Mesenchymal stem cell (in vitro differentiated cells and primary cell): Measurements from ENCODE around the gene PHPT1.
"Not testable (repeated sequence)": the region's sequence is repeated elsewhere in the genome, so short reads cannot be mapped to it uniquely, and the experiment has no call there.

Experiments used
- DNase-seq: peaks from one replicate; pipeline ENCODE4 v3.0.0-alpha.2; 2013
- H2AFZ ChIP-seq: one replicate; pipeline ENCODE4 v1.6.1; 2013; ENCODE audit warnings: low read depth, mild to moderate bottlenecking, control low read depth, inconsistent platforms, low read length, moderate library complexity
- H2AK5ac ChIP-seq: 2 replicates; pipeline ENCODE4 v1.6.1; 2013; ENCODE audit warnings: low read length, moderate library complexity, mild to moderate bottlenecking, inconsistent platforms; ENCODE audit not compliant: severe bottlenecking
- H2BK120ac ChIP-seq: one replicate; pipeline ENCODE4 v1.6.1; 2013; ENCODE audit warnings: low read depth, mild to moderate bottlenecking, inconsistent platforms, low read length, moderate library complexity
- H2BK12ac ChIP-seq, 2 experiments: one replicate each; pipeline ENCODE4 v1.6.1; 2013; ENCODE audit warnings: inconsistent platforms in 2 of 2, low read length in 2 of 2, mild to moderate bottlenecking in 2 of 2, moderate library complexity in 2 of 2, control low read depth in 1 of 2
- H2BK15ac ChIP-seq: one replicate; pipeline ENCODE4 v1.6.1; 2013; ENCODE audit warnings: mild to moderate bottlenecking, low read depth, inconsistent platforms; ENCODE audit not compliant: poor library complexity, severe bottlenecking
- H2BK5ac ChIP-seq: 2 replicates; pipeline ENCODE4 v1.6.1; 2013; ENCODE audit warnings: low read depth, mild to moderate bottlenecking, low read length, control low read depth, inconsistent platforms; ENCODE audit not compliant: poor library complexity, severe bottlenecking
- H3K14ac ChIP-seq, 2 experiments: one replicate each; pipeline ENCODE4 v1.6.1; 2013; ENCODE audit warnings: inconsistent platforms in 2 of 2, low read length in 2 of 2, control low read depth in 1 of 2, mild to moderate bottlenecking in 1 of 2, moderate library complexity in 1 of 2
- H3K18ac ChIP-seq, 2 experiments: one replicate each; pipeline ENCODE4 v1.6.1; 2013; ENCODE audit warnings: inconsistent platforms in 2 of 2, low read length in 2 of 2, control low read depth in 1 of 2, low read depth in 1 of 2, mild to moderate bottlenecking in 1 of 2
- H3K23ac ChIP-seq, 2 experiments: one replicate each; pipeline ENCODE4 v1.6.1; 2013; ENCODE audit warnings: inconsistent platforms in 2 of 2, low read length in 2 of 2, mild to moderate bottlenecking in 2 of 2, moderate library complexity in 2 of 2, control low read depth in 1 of 2
- H3K27ac ChIP-seq: 2 replicates; pipeline ENCODE4 v1.5.1; 2013; ENCODE audit warnings: mild to moderate bottlenecking, moderate library complexity, low read length, control low read depth, inconsistent platforms; ENCODE audit not compliant: poor library complexity, severe bottlenecking
- H3K27me3 ChIP-seq, 2 experiments: 2 replicates each; pipeline versions ENCODE4 v1.6.1 to v1.7.0; 2013; ENCODE audit warnings: low read length in 2 of 2, mild to moderate bottlenecking in 2 of 2, moderate library complexity in 2 of 2, control low read depth in 1 of 2, inconsistent platforms in 1 of 2; ENCODE audit not compliant: control insufficient read depth in 1 of 2, insufficient read depth in 1 of 2
- H3K36me3 ChIP-seq, 2 experiments: 2 replicates each; pipeline versions ENCODE4 v1.6.1 to v1.7.0; 2013; ENCODE audit warnings: low read length in 2 of 2, control low read depth in 1 of 2, inconsistent platforms in 1 of 2, low read depth in 1 of 2, mild to moderate bottlenecking in 1 of 2; ENCODE audit not compliant: insufficient read depth in 2 of 2, control insufficient read depth in 1 of 2
- H3K4ac ChIP-seq, 2 experiments: one replicate each; pipeline ENCODE4 v1.6.1; 2013; ENCODE audit warnings: inconsistent platforms in 2 of 2, low read length in 2 of 2, mild to moderate bottlenecking in 2 of 2, moderate library complexity in 2 of 2, control low read depth in 1 of 2, low read depth in 1 of 2
- H3K4me1 ChIP-seq: 2 replicates; pipeline ENCODE4 v1.6.1; 2013; ENCODE audit warnings: low read depth, low read length, control low read depth; ENCODE audit not compliant: control insufficient read depth, insufficient read depth
- H3K4me2 ChIP-seq: 2 replicates; pipeline ENCODE4 v1.6.1; 2013; ENCODE audit warnings: low read length, mild to moderate bottlenecking, inconsistent platforms; ENCODE audit not compliant: poor library complexity, severe bottlenecking
- H3K4me3 ChIP-seq, 2 experiments: 2 replicates each; pipeline versions ENCODE4 v1.5.1 to v1.7.0; 2013; ENCODE audit warnings: low read length in 2 of 2, mild to moderate bottlenecking in 2 of 2, control low read depth in 1 of 2, low read depth in 1 of 2; ENCODE audit not compliant: insufficient read depth in 1 of 2
- H3K79me1 ChIP-seq: replicated peaks from 2 replicates; pipeline ENCODE4 v1.6.1; 2013; ENCODE audit warnings: mild to moderate bottlenecking, control low read depth, low read length, inconsistent platforms; ENCODE audit not compliant: poor library complexity, severe bottlenecking
- H3K9ac ChIP-seq: 2 replicates; pipeline ENCODE4 v1.7.0; 2013; ENCODE audit warnings: mild to moderate bottlenecking, low read length, moderate library complexity
- H3K9me3 ChIP-seq: 2 replicates; pipeline ENCODE4 v1.7.0; 2013; ENCODE audit warnings: mild to moderate bottlenecking, low read length; ENCODE audit not compliant: control insufficient read depth
- H4K8ac ChIP-seq: one replicate; pipeline ENCODE4 v1.6.1; 2013; ENCODE audit warnings: inconsistent platforms, mild to moderate bottlenecking, low read length, moderate library complexity
- H4K91ac ChIP-seq: one replicate; pipeline ENCODE4 v1.6.1; 2013; ENCODE audit warnings: mild to moderate bottlenecking, low read length, inconsistent platforms
- WGBS: methylation state at CpG from one replicate; pipeline ENCODE4 v1.1.7; 2013; ENCODE audit warnings: mixed read lengths; 5-methylcytosine and 5-hydroxymethylcytosine counted together

PHPT1 gene

DNA sequence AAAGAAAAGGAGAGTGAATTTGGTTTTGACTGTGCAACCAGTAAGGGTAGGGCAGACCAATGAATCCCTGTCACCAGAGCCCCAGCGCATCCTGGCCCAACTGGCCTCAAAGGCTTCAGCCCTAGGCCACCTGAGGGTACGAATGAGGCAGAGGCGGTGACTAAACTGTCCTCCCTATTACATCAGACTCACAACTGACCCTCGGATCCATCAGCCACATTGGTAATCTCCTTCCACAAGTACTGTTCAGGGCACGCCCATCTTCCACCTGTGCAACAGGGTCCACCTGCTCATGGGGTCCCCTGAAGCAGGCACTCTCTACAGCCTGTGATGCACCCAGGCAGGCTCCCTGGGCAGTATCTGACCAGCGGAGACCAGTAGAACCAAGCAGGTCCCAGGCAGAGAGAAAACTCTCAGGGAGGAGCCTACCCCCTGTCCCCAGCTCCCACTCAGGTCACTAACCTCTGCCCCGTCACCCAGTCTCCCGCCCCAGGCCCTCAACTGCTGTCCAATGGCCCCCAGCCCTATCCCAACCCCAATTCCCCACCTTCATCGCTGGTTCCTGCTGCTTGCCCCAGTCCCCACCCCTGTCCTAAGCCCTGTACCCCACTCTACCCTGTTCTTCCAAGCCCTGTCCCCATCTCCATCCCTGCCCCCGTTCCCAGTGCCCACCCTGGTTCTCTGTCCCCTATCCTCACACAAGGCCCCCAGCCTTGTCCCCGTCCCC lies 16.0 kb downstream of the PHPT1 start:
- no peak overlapping the region for H2BK5ac ChIP-seq
- peak overlapping the region; percentile 44 for H4K91ac ChIP-seq
- WGBS, result 67% methylated on average over 11 of the region's 11 CpGs
- no peak overlapping the region for H2BK15ac ChIP-seq
- peak overlapping the region; percentile 55 for H2AK5ac ChIP-seq
- H3K4ac ChIP-seq, result no peak overlapping the region
- H3K79me1 ChIP-seq, result peaks cover 25% of the 10 kb centered on the region
- H3K36me3 ChIP-seq, result peaks cover 46 to 48% of the 10 kb centered on the region in 2 experiments
- H3K4me3 ChIP-seq, result peak overlapping the region; percentile 80 to 98
- peak overlapping the region; percentile 83 for H3K4me2 ChIP-seq
- H3K14ac ChIP-seq, result no peak overlapping the region
- no peaks in the 10 kb centered on the region for H3K27me3 ChIP-seq
- no peak overlapping the region for H2BK120ac ChIP-seq
- peaks cover 10% of the 10 kb centered on the region for H3K4me1 ChIP-seq
- no peaks in the 10 kb centered on the region for H3K9me3 ChIP-seq
- H3K18ac ChIP-seq, result peak overlapping the region in 1 of 2 experiments; percentile 17
- peak overlapping the region; percentile 75 for H3K9ac ChIP-seq
- H2BK12ac ChIP-seq, result no peak overlapping the region
- no peak overlapping the region for H3K23ac ChIP-seq
- no peak overlapping the region for H4K8ac ChIP-seq
- no peak overlapping the region for H3K27ac ChIP-seq
- DNase-seq, result no peak
- H2AFZ ChIP-seq, result no peak overlapping the region

DNA sequence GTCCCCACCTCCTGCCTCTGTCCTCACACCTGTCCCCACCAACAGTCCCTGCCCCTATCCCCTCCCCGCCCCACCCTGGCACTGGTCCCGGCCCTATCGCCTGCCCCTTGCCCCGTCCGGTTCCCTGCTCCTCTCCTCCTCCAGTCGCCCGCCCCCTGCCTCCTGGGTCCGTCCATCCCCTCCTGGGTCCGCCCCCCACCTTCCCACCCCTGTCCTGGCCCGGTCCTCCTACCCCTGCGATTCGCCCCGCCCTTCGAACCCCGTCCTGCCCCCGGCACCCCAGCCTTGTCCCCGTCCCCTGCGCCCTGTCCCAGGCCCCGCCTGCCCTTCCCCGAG lies 16.5 kb downstream of the PHPT1 start:
- no peak for DNase-seq
- Histone ChIP-seq H2AK5ac (no peak overlapping the region), H3K14ac (peak overlapping the region in 1 of 2 experiments; percentile 89), H3K4me1 (peaks cover 10% of the 10 kb centered on the region), H2BK15ac (no peak overlapping the region), H2BK12ac (peak overlapping the region in 1 of 2 experiments; percentile 37), H3K18ac (peak overlapping the region; percentile 84 to 95), H2BK5ac (no peak overlapping the region), H4K8ac (peak overlapping the region; percentile 88), H3K27me3 (no peaks in the 10 kb centered on the region), H2AFZ (peak overlapping the region; percentile 62), H3K79me1 (peaks cover 25% of the 10 kb centered on the region), H4K91ac (peak overlapping the region; percentile 88), H2BK120ac (peak overlapping the region; percentile 54), H3K36me3 (peaks cover 41 to 43% of the 10 kb centered on the region in 2 experiments), H3K4me3 (peak overlapping the region; percentile 80 to 98), H3K4me2 (peak overlapping the region; percentile 83), H3K27ac (no peak overlapping the region), H3K9ac (peak overlapping the region; percentile 86), H3K23ac (peak overlapping the region in 1 of 2 experiments; percentile 81), H3K4ac (peak overlapping the region in 1 of 2 experiments; percentile 92), H3K9me3 (no peaks in the 10 kb centered on the region)
- WGBS, result 1% methylated on average over 20 of the region's 20 CpGs

GRCh38 chr9:136866898-136867421 lies 17.8 kb downstream of the PHPT1 start:
- H3K14ac ChIP-seq, H2BK12ac ChIP-seq, H3K27me3 ChIP-seq, H3K4ac ChIP-seq, H2BK5ac ChIP-seq, H2BK15ac ChIP-seq, H3K23ac ChIP-seq, H3K9me3 ChIP-seq, H2BK120ac ChIP-seq, H4K91ac ChIP-seq, H4K8ac ChIP-seq, DNase-seq, H2AK5ac ChIP-seq, H3K18ac ChIP-seq, H3K27ac ChIP-seq, H2AFZ ChIP-seq: not testable (repeated sequence)
- peak overlapping the region; percentile 86 for H3K9ac ChIP-seq
- peak overlapping the region; percentile 33 for H3K4me2 ChIP-seq
- peak overlapping the region; percentile 68 to 76 for H3K4me3 ChIP-seq
- WGBS, result 96% methylated on average over 23 of the region's 29 CpGs
- H3K79me1 ChIP-seq, result peaks cover 19% of the 10 kb centered on the region
- peaks cover 29 to 31% of the 10 kb centered on the region in 2 experiments for H3K36me3 ChIP-seq
- peaks cover 10% of the 10 kb centered on the region for H3K4me1 ChIP-seq

DNA sequence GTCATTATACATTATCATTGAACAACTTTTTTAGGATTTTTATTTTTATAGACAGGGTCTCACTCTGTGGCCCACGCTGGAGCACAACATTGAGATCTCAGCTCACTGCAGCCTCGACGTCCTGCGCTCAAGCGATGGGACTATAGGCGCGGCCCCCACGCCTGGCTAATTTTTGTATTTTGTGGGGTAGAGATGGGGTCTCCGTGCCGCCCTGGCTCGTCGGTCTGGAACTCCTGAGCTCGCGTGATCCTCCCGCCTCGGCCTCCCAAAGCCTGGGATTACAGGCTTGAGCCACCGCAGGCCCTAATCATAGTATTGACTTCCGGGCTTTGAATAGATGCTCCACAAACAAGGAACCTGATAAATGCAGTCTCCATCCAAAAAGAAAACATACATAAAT lies 18.3 kb downstream of the PHPT1 start:
- Histone ChIP-seq H3K9ac (no peak overlapping the region), H3K18ac (no peak overlapping the region), H2BK5ac (no peak overlapping the region), H3K4me3 (peak overlapping the region in 1 of 2 experiments; percentile 76), H4K91ac (no peak overlapping the region), H3K4me1 (peaks cover 10% of the 10 kb centered on the region), H2AFZ (no peak overlapping the region), H3K27me3 (no peaks in the 10 kb centered on the region), H3K23ac (no peak overlapping the region), H2AK5ac (no peak overlapping the region), H2BK120ac (no peak overlapping the region), H2BK12ac (no peak overlapping the region), H3K4ac (no peak overlapping the region), H3K14ac (no peak overlapping the region), H3K9me3 (no peaks in the 10 kb centered on the region), H3K79me1 (peaks cover 16% of the 10 kb centered on the region), H3K27ac (no peak overlapping the region), H2BK15ac (no peak overlapping the region), H3K36me3 (peaks cover 23 to 26% of the 10 kb centered on the region in 2 experiments), H4K8ac (no peak overlapping the region), H3K4me2 (no peak overlapping the region)
- 98% methylated on average over 17 of the region's 18 CpGs for WGBS
- no peak for DNase-seq
